DMS79 (cell line): ENCODE results near the gene ANKZF1.

ENCODE experiments used
- DNase-seq: peaks from one replicate; lab custom pipeline; 2025; lab: John Stamatoyannopoulos, UW

ANKZF1 gene

GRCh38 chr2:219207134-219207883 lies 22.3 kb upstream of the ANKZF1 start:
- no peak for DNase-seq

- DNase-seq: peak; percentile 34
These were observed 21.5 kb upstream of the ANKZF1 start for GRCh38 chr2:219207884-219208740.

GRCh38 chr2:219209236-219210195 lies 20.1 kb upstream of the ANKZF1 start:
- no peak for DNase-seq

GRCh38 chr2:219210196-219210885 lies 19.3 kb upstream of the ANKZF1 start:
- DNase-seq: no peak

GRCh38 chr2:219210886-219211362 lies 18.7 kb upstream of the ANKZF1 start:
- DNase-seq: no peak

- no peak for DNase-seq
These were observed 16.6 kb upstream of the ANKZF1 start for GRCh38 chr2:219213026-219213415.

- no peak for DNase-seq
These were observed 16.0 kb upstream of the ANKZF1 start for GRCh38 chr2:219213486-219214071.

- DNase-seq: no peak
These were observed 15.5 kb upstream of the ANKZF1 start for GRCh38 chr2:219214141-219214540.

GRCh38 chr2:219214786-219215185 lies 14.8 kb upstream of the ANKZF1 start:
- no peak for DNase-seq

- no peak for DNase-seq
These were observed 13.6 kb upstream of the ANKZF1 start for GRCh38 chr2:219215871-219216534.

- no peak for DNase-seq
These were observed 13.1 kb upstream of the ANKZF1 start for GRCh38 chr2:219216535-219216915.

- DNase-seq: peak; percentile 46
These were observed 11.3 kb upstream of the ANKZF1 start for GRCh38 chr2:219218217-219218731.

GRCh38 chr2:219218732-219219701 lies 10.6 kb upstream of the ANKZF1 start, which contains the start of gene ABCB6:
ABCB6 (minus strand) TSS chr2:219218958; CDS start chr2:219218673, 285 bp downstream.
- DNase-seq: peak; percentile 92

GRCh38 chr2:219219784-219220532 lies 9.6 kb upstream of the ANKZF1 start:
- no peak for DNase-seq

- DNase-seq: no peak
These were observed 8.8 kb upstream of the ANKZF1 start for GRCh38 chr2:219220652-219221402.

GRCh38 chr2:219221957-219222518 lies 7.6 kb upstream of the ANKZF1 start:
- no peak for DNase-seq
